ENCODE data around the gene CUX1.

DNA sequence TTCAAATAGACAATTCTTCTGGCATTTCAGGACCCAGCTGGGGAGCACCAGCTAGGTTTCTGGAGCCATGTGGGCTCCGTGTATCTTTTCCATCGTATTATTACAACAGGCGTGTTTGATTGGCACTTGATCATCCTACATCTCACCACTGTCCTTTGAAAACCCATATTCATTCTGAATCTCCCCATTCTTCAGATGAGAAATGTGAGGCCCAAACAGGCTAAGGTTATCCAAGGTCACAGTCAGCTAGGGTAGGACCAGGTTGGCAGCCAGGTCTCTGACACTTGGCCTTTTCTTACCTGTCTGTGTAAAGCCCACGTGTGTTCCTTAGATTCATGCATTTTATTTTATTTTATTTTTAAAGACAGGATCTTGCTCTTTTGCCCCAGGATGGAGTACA lies 366.9 kb downstream of the CUX1 start:
- TF ChIP-seq ZNF274 (IDR thresholded peaks at IDR 0.05; ENCODE audit: low read depth, low read length): no peak
- no peak for TF ChIP-seq YY1 (IDR thresholded peaks at IDR 0.05; ENCODE audit: insufficient read depth, insufficient read length)

Data from NT2/D1 (cell line).